Bladder microvascular endothelial cell (primary cell): ENCODE data around the gene RPL27A. TPM values are rescaled to one million over a fixed set of nuclear protein-coding genes. Genes with fewer than 3 reads are reported as not detected.

Experiments
- total RNA-seq: library from RNA; depleted of rRNA; stranded (reverse); fragments of >200 nt; gene quantifications from 2 replicates; pipeline ENCODE4 v1.2.3, GENCODE V29; 2014

RPL27A gene
- 613 and 876 TPM in 2 replicates for total RNA-seq

GRCh38 chr11:8682303-8683114 is at the start of gene RPL27A, which contains the start of gene TRIM66:
RPL27A (plus strand) TSS chr11:8682792; CDS start chr11:8682814, 22 bp downstream.
TRIM66 (minus strand) TSS chr11:8682665; CDS start chr11:8672274, 10,391 bp downstream.

Other genes starting within 250 kb of the RPL27A start
- gene STK33, start 88.6 kb upstream of the RPL27A start, total RNA-seq, result 0.49 and 0.88 TPM in 2 replicates
- gene TRIM66, start 127 bp upstream of the RPL27A start, total RNA-seq, result 3.6 and 8.5 TPM in 2 replicates
- gene AKIP1, start 228.4 kb downstream of the RPL27A start, total RNA-seq, result 27.5 and 29.8 TPM in 2 replicates